Measurements from ENCODE around the gene CEP350. TPM values are rescaled to one million over a fixed set of nuclear protein-coding genes. Genes with fewer than 3 reads are reported as not detected.

CEP350 gene
- 35.0 and 43.6 TPM in 2 replicates for total RNA-seq

GRCh38 chr1:179954493-179955286 lies at the start of gene CEP350:
CEP350 (plus strand) TSS chr1:179954810; CDS start chr1:179986182, 31,372 bp downstream.
- H3K9me3 Mint-ChIP-seq, result no peaks in the 10 kb centered on the region
- H3K36me3 Mint-ChIP-seq (ENCODE audit: low read depth), result peaks cover 2% of the 10 kb centered on the region

GRCh38 chr1:179910934-179911333 lies 43.7 kb upstream of the CEP350 start:
- Mint-ChIP-seq H3K4me3 (no peak overlapping the region), H3K27me3 (no peaks in the 10 kb centered on the region), H3K9me3 (no peaks in the 10 kb centered on the region), H3K36me3 (ENCODE audit: low read depth) (peaks cover 51% of the 10 kb centered on the region), H3K27ac (no peak overlapping the region), H3K4me1 (peaks cover 2% of the 10 kb centered on the region)
- no peak for DNase-seq
- intact Hi-C loops (cut with micrococcal nuclease), result loop anchor here (5.0 kb wide), 1 partner anchor 41 kb away; the partner anchor contains the start of gene CEP350

More at GRCh38 chr1:179954493-179955286, at the start of gene CEP350:
- intact Hi-C loops (cut with micrococcal nuclease), result loop anchor here (1.0 to 5.0 kb wide), 3 partner anchors 42 to 200 kb away; partner anchors contain the start of genes QSOX1 and TOR1AIP1
- peak within 1 kb of the TSS; percentile 88 for H3K4me3 Mint-ChIP-seq
- peak; percentile 99 for DNase-seq
- H3K4me1 Mint-ChIP-seq, result peaks cover 32% of the 10 kb centered on the region
- peak within 1 kb of the TSS; percentile 94 for H3K27ac Mint-ChIP-seq
- no peaks in the 10 kb centered on the region for H3K27me3 Mint-ChIP-seq

- DNase-seq, result no peak
- no peak overlapping the region for H3K27ac Mint-ChIP-seq
- H3K4me3 Mint-ChIP-seq, result no peak overlapping the region
- H3K36me3 Mint-ChIP-seq (ENCODE audit: low read depth), result peaks cover 48% of the 10 kb centered on the region
- H3K9me3 Mint-ChIP-seq, result no peaks in the 10 kb centered on the region
- peaks cover 2% of the 10 kb centered on the region for H3K4me1 Mint-ChIP-seq
- intact Hi-C loops (cut with micrococcal nuclease), result loop anchor here (5.0 kb wide), 1 partner anchor 40 kb away; the partner anchor contains the start of gene CEP350
- no peaks in the 10 kb centered on the region for H3K27me3 Mint-ChIP-seq
Observed at GRCh38 chr1:179911812-179912211, 42.8 kb upstream of the CEP350 start.

- H3K27ac Mint-ChIP-seq, result no peak overlapping the region
- H3K9me3 Mint-ChIP-seq, result no peaks in the 10 kb centered on the region
- no peak for DNase-seq
- peaks cover 2% of the 10 kb centered on the region for H3K4me1 Mint-ChIP-seq
- intact Hi-C loops (cut with micrococcal nuclease), result no loop called here
- no peaks in the 10 kb centered on the region for H3K27me3 Mint-ChIP-seq
- no peak overlapping the region for H3K4me3 Mint-ChIP-seq
- peaks cover 48% of the 10 kb centered on the region for H3K36me3 Mint-ChIP-seq (ENCODE audit: low read depth)
Observed at GRCh38 chr1:179917601-179918429, 36.8 kb upstream of the CEP350 start.

GRCh38 chr1:179921472-179921871 lies 33.1 kb upstream of the CEP350 start:
- no peaks in the 10 kb centered on the region for H3K9me3 Mint-ChIP-seq
- peaks cover 42% of the 10 kb centered on the region for H3K36me3 Mint-ChIP-seq (ENCODE audit: low read depth)
- peaks cover 2% of the 10 kb centered on the region for H3K4me1 Mint-ChIP-seq
- no peak for DNase-seq
- no peak overlapping the region for H3K27ac Mint-ChIP-seq
- H3K4me3 Mint-ChIP-seq, result no peak overlapping the region
- no peaks in the 10 kb centered on the region for H3K27me3 Mint-ChIP-seq
- intact Hi-C loops (cut with micrococcal nuclease), result no loop called here

- no peak overlapping the region for H3K4me3 Mint-ChIP-seq
- H3K4me1 Mint-ChIP-seq, result peaks cover 2% of the 10 kb centered on the region
- intact Hi-C loops (cut with micrococcal nuclease), result no loop called here
- H3K27ac Mint-ChIP-seq, result no peak overlapping the region
- no peak for DNase-seq
- H3K36me3 Mint-ChIP-seq (ENCODE audit: low read depth), result peaks cover 42% of the 10 kb centered on the region
- H3K9me3 Mint-ChIP-seq, result no peaks in the 10 kb centered on the region
- no peaks in the 10 kb centered on the region for H3K27me3 Mint-ChIP-seq
Observed at GRCh38 chr1:179921981-179922872, 32.4 kb upstream of the CEP350 start.

GRCh38 chr1:179923029-179923428 lies 31.6 kb upstream of the CEP350 start:
- H3K27ac Mint-ChIP-seq, result no peak overlapping the region
- H3K4me3 Mint-ChIP-seq, result no peak overlapping the region
- H3K27me3 Mint-ChIP-seq, result no peaks in the 10 kb centered on the region
- intact Hi-C loops (cut with micrococcal nuclease), result no loop called here
- DNase-seq, result no peak
- no peaks in the 10 kb centered on the region for H3K9me3 Mint-ChIP-seq
- peaks cover 2% of the 10 kb centered on the region for H3K4me1 Mint-ChIP-seq
- peaks cover 35% of the 10 kb centered on the region for H3K36me3 Mint-ChIP-seq (ENCODE audit: low read depth)

GRCh38 chr1:179924268-179924667 lies 30.3 kb upstream of the CEP350 start:
- H3K4me3 Mint-ChIP-seq, result no peak overlapping the region
- DNase-seq, result no peak
- peaks cover 24% of the 10 kb centered on the region for H3K36me3 Mint-ChIP-seq (ENCODE audit: low read depth)
- no peaks in the 10 kb centered on the region for H3K9me3 Mint-ChIP-seq
- intact Hi-C loops (cut with micrococcal nuclease), result no loop called here
- no peaks in the 10 kb centered on the region for H3K4me1 Mint-ChIP-seq
- H3K27ac Mint-ChIP-seq, result no peak overlapping the region
- no peaks in the 10 kb centered on the region for H3K27me3 Mint-ChIP-seq

GRCh38 chr1:179925302-179925701 lies 29.3 kb upstream of the CEP350 start:
- no peaks in the 10 kb centered on the region for H3K9me3 Mint-ChIP-seq

GRCh38 chr1:179925922-179926849 lies 28.4 kb upstream of the CEP350 start:
- Mint-ChIP-seq H3K9me3 (no peaks in the 10 kb centered on the region), H3K27me3 (peaks cover 3% of the 10 kb centered on the region), H3K27ac (no peak overlapping the region), H3K36me3 (ENCODE audit: low read depth) (peaks cover 14% of the 10 kb centered on the region), H3K4me1 (no peaks in the 10 kb centered on the region), H3K4me3 (no peak overlapping the region)
- DNase-seq, result no peak
- intact Hi-C loops (cut with micrococcal nuclease), result no loop called here

More at GRCh38 chr1:179925302-179925701, 29.3 kb upstream of the CEP350 start:
- no peaks in the 10 kb centered on the region for H3K4me1 Mint-ChIP-seq
- H3K4me3 Mint-ChIP-seq, result no peak overlapping the region
- peaks cover 1% of the 10 kb centered on the region for H3K27me3 Mint-ChIP-seq
- no peak for DNase-seq
- no peak overlapping the region for H3K27ac Mint-ChIP-seq
- intact Hi-C loops (cut with micrococcal nuclease), result no loop called here
- H3K36me3 Mint-ChIP-seq (ENCODE audit: low read depth), result peaks cover 17% of the 10 kb centered on the region

- Mint-ChIP-seq H3K4me1 (no peaks in the 10 kb centered on the region), H3K9me3 (no peaks in the 10 kb centered on the region), H3K27me3 (peaks cover 3% of the 10 kb centered on the region), H3K4me3 (no peak overlapping the region), H3K27ac (no peak overlapping the region), H3K36me3 (ENCODE audit: low read depth) (peaks cover 8% of the 10 kb centered on the region)
- no peak for DNase-seq
- intact Hi-C loops (cut with micrococcal nuclease), result no loop called here
Observed at GRCh38 chr1:179926850-179927205, 27.8 kb upstream of the CEP350 start.

- no peak overlapping the region for H3K4me3 Mint-ChIP-seq
- no peaks in the 10 kb centered on the region for H3K4me1 Mint-ChIP-seq
- peaks cover 10% of the 10 kb centered on the region for H3K27me3 Mint-ChIP-seq
- intact Hi-C loops (cut with micrococcal nuclease), result no loop called here
- no peak overlapping the region for H3K27ac Mint-ChIP-seq
- no peak for DNase-seq
- H3K9me3 Mint-ChIP-seq, result no peaks in the 10 kb centered on the region
- peaks cover 3% of the 10 kb centered on the region for H3K36me3 Mint-ChIP-seq (ENCODE audit: low read depth)
Observed at GRCh38 chr1:179929955-179930798, 24.4 kb upstream of the CEP350 start.

All from activated CD4-positive, alpha-beta T cell treated with anti-CD3 and anti-CD28 coated beads, Interleukin-2, amount 10 ng/mL, durations not matched to agents 24 days and 14 days (primary cell).